DMS 273 treated with DMSO at 0.1 percent for 48 hours (cell line): ENCODE measurements around the gene ATOSA.

ENCODE experiments used
- DNase-seq: peaks from one replicate; lab custom pipeline; 2025; lab: John Stamatoyannopoulos, UW

The ATOSA gene

GRCh38 chr15:52679232-52680040 lies at the start of gene ATOSA:
Gene ATOSA (minus strand): TSS chr15:52679388. CDS start chr15:52678021, 1,367 bp downstream.
- peak; percentile 84 for DNase-seq

- DNase-seq, result no peak
These were observed 49.7 kb upstream of the ATOSA start for GRCh38 chr15:52728899-52729298.

GRCh38 chr15:52727815-52728214 lies 48.6 kb upstream of the ATOSA start:
- DNase-seq, result no peak

GRCh38 chr15:52726195-52726594 lies 47.0 kb upstream of the ATOSA start:
- no peak for DNase-seq

GRCh38 chr15:52718551-52718950 lies 39.4 kb upstream of the ATOSA start:
- DNase-seq, result no peak

GRCh38 chr15:52717924-52718323 lies 38.7 kb upstream of the ATOSA start:
- DNase-seq, result no peak

- DNase-seq, result no peak
These were observed 38.3 kb upstream of the ATOSA start for GRCh38 chr15:52717481-52717880.

GRCh38 chr15:52716536-52716935 lies 37.3 kb upstream of the ATOSA start:
- DNase-seq, result no peak

GRCh38 chr15:52715411-52715810 lies 36.2 kb upstream of the ATOSA start:
- DNase-seq, result no peak

GRCh38 chr15:52714968-52715367 lies 35.8 kb upstream of the ATOSA start:
- no peak for DNase-seq

GRCh38 chr15:52710708-52711389 lies 31.7 kb upstream of the ATOSA start:
- no peak for DNase-seq

GRCh38 chr15:52710050-52710707 lies 31.0 kb upstream of the ATOSA start:
- DNase-seq, result no peak

- no peak for DNase-seq
These were observed 30.2 kb upstream of the ATOSA start for GRCh38 chr15:52709187-52709981.

- no peak for DNase-seq
These were observed 26.9 kb upstream of the ATOSA start for GRCh38 chr15:52706091-52706490.

GRCh38 chr15:52702390-52702789 lies 23.2 kb upstream of the ATOSA start:
- no peak for DNase-seq

GRCh38 chr15:52699457-52699856 lies 20.3 kb upstream of the ATOSA start:
- DNase-seq, result no peak

GRCh38 chr15:52698514-52698913 lies 19.3 kb upstream of the ATOSA start:
- DNase-seq, result no peak

- no peak for DNase-seq
These were observed 17.9 kb upstream of the ATOSA start for GRCh38 chr15:52697051-52697450.

- DNase-seq, result no peak
These were observed 16.0 kb upstream of the ATOSA start for GRCh38 chr15:52695154-52695553.

GRCh38 chr15:52689562-52689961 lies 10.4 kb upstream of the ATOSA start:
- DNase-seq, result no peak

GRCh38 chr15:52683580-52683979 lies 4.4 kb upstream of the ATOSA start:
- no peak for DNase-seq

- DNase-seq, result no peak
These were observed 3.6 kb upstream of the ATOSA start for GRCh38 chr15:52682781-52683180.
